NCI-H2227 (cell line): ENCODE data around the gene MED12.

Experiments
- DNase-seq: peaks from one replicate; lab custom pipeline; 2025; ENCODE audit not compliant: unreplicated experiment; lab: John Stamatoyannopoulos, UW

MED12 gene

DNA sequence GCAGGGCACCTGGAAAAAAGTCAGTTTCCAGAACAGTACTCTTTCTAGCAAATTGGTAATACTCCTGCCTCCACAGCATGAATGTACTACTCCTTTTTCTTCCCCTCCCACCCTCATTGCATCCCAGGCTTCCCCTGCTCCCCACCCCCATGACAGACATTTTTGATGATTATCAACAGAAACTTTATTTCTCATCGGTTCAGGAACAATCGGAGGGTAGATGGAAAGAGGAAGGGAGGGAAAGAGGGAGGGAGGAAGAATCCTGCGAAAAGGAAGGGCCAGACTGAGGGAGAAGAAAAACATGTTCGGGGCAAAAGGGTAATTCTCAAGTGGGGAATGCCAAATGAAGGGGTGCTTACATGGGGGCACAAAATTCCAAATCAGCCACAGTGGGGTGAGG lies 11.2 kb upstream of the MED12 start:
- DNase-seq: no peak

- no peak for DNase-seq
Observed at GRCh38 chrX:71107762-71108360, 10.5 kb upstream of the MED12 start.

- no peak for DNase-seq
Observed at GRCh38 chrX:71109051-71109450, 9.3 kb upstream of the MED12 start.

DNA sequence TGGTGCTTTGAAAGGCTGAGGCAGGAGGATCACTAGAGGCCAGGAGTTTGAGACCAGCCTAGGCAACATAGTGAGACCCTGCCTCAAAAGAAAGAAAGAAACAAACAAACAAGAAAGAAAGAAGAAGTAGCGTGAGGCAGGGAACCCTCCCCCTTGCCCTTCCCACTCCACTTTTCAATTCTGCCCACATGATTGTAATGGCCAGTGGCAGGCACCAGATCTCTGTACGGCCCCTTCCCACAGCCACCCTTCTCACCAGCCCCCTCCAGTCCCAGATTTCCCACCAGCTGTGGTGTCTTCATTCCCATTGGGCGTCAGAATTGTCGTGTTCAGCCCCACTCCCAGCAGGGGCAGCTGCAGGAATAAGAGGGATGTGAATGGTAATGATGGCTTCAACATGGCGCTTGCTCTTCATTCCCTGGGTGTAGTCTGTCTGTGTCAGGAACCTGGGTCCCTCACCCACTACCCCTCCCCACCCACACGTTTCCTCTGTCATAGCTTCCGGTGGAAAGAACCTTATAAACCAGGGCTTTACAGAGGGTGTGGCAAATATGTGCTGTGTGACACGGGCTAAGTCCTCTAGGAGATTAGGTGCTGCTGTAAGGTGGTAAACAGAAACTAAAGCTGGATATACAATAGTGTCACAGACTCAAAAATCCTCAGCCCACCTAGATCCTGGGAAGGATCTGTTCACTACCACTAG lies 7.1 kb upstream of the MED12 start, which contains the start of gene IL2RG:
IL2RG (minus strand) TSS at position 437 of the 703 bp plus-strand sequence; CDS start at position 399, 38 bp downstream.
- no peak for DNase-seq

DNA sequence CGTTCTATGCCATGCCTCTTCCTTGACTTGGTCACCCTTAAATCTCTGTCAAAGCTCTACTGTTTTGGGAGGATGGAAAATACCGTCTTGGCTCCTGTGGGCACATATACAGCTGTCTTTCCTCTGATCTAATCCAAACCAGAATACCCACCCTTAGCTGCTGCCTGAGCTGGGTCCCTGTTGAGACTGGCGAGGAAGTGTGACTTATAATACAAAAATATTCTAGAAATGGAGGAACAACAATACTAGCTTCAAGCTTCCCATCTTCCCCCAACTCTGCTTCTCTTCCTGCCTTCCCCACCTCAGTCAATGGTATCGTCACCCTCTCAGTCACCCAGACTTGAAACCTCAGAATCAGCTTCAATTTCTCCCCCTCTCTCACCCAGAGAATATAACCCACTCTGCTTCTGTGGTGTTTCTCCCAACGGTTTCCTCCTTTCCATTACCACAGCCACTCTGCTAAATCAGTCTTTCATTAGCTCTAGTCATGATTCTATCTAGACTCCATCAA lies 6.4 kb upstream of the MED12 start:
- no peak for DNase-seq

GRCh38 chrX:71117358-71117757 lies 1.0 kb upstream of the MED12 start:
- DNase-seq: no peak

GRCh38 chrX:71118985-71119535 lies 664 bp downstream of the MED12 start:
- peak; percentile 33 for DNase-seq

DNA sequence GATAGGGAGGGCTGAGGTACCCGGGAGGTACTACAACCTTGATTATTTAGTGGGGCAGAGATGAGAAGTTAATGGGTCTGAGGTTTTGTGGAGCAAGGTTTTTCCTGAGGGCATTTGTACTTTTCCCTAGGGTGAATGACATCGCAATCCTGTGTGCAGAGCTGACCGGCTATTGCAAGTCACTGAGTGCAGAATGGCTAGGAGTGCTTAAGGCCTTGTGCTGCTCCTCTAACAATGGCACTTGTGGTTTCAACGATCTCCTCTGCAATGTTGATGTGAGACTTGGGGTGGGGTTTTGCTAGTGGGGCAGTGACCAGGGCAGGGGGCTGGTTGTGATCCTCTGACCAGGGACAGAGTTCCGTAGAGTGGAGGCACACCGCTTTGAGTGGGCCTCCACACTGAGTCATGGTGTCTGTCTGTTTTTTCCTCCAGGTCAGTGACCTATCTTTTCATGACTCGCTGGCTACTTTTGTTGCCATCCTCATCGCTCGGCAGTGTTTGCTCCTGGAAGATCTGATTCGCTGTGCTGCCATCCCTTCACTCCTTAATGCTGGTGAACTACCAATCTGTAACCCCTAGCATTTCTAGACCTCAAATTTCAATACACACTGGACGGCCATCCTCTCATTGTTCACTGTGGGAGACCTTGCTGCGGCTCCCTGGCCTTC lies 9.9 kb downstream of the MED12 start:
- no peak for DNase-seq

DNA sequence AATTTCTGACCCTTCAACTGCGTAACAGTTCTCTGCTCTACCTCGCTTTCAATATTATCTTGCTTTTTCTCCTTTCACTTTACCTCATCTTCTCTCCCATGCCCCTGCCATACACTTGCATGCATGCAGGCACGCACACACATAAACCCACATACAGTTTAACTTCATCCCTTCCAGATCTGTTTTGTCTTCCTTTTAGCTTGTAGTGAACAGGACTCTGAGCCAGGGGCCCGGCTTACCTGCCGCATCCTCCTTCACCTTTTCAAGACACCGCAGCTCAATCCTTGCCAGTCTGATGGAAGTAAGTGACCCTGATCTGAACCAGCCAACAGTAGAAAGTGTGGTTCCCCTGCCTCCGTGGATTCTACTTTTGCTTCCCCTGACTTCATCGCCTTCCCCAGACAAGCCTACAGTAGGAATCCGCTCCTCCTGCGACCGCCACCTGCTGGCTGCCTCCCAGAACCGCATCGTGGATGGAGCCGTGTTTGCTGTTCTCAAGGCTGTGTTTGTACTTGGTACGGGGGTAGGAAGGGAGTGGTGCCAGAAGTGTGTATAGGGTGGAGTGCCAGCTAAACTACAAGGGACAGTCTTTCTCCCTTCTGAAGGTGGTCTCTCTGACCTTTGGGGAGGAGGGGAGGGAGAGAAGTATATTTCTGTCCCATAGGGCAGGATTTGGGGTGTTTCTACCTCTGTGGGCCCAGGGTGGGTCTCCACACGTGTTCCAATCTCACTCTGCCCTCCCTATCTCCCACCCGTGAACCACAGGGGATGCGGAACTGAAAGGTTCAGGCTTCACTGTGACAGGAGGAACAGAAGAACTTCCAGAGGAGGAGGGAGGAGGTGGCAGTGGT lies 10.7 kb downstream of the MED12 start:
- DNase-seq: peak; percentile 79

DNA sequence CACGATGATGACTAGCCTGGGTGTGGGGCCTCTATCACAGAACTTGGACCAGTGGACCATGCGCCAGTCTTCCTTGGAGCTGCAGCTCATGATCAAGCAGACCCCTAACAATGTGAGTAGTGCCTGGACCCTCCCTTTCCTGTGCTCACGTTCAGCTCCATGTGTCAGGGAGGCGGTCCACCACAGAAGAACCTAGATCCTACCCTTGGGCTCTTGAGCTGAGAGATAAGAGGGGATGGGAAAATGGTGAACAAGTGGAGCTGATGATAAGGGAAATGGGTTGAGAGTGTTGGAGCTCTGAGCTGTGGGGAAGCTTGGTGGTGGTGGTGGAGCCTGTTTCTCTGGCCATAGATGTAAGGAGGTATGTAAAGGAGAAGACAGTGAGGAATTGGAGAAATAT lies 13.1 kb downstream of the MED12 start:
- DNase-seq: no peak

DNA sequence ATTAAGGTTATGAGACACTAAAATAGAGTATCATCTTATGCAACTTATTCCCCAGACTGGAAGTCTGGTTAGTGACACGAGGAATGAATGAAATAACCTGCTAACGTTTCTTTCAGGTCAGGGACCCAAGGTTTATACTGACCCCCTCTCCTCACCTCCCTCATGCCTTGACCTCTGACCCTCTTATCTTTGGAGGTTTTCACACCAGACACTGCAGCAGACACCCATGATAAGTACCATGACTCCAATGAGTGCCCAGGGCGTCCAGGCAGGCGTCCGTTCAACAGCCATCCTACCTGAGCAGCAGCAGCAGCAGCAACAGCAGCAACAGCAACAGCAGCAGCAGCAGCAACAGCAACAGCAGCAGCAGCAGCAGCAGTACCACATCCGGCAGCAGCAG lies 22.0 kb downstream of the MED12 start:
- no peak for DNase-seq

DNA sequence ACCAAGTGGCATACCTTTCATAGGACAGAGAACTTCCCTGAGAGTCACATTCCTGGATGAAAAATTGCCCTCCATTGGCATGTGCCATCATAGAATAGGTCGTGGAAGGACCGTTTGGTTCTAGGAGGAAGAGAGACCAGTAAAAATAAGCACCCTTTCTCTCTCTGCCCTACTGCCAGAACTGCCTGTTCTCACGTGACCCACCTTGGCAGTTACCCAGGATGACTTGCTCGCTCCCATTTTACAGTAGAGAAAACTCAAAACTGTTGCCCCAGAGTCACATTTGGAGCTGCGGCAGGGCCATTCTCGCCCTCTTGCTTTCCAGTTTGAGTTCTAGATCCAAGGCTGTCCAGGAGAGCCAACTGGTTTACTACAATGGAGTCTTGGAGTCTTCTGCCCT lies 25.1 kb downstream of the MED12 start:
- no peak for DNase-seq

- DNase-seq: peak; percentile 68
Observed at GRCh38 chrX:71144651-71145050, 26.3 kb downstream of the MED12 start, which contains the start of gene NLGN3. Gene NLGN3 (plus strand): TSS chrX:71144841. CDS start chrX:71147750, 2,909 bp downstream.

GRCh38 chrX:71147496-71148277 lies 29.3 kb downstream of the MED12 start:
- DNase-seq: no peak

DNA sequence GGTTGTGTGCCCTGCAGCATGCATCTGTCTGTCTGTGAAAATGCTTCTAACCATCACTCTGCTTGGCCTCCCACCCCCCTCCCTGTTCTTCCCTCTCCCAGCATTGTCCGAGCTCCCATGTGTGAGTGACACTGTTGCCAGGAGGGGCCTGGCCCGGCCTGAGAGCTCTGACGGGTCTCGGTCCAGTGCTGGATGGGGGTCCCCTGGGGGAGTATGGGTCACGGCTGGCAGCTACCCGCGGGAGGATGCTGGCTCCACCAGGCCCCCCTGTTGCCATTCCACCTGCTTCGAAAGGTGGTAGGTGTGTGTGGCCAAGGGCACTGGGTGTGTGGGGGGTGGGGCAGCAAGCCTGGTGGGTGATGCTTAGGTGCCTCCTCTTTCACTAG lies 29.9 kb downstream of the MED12 start:
- no peak for DNase-seq

DNA sequence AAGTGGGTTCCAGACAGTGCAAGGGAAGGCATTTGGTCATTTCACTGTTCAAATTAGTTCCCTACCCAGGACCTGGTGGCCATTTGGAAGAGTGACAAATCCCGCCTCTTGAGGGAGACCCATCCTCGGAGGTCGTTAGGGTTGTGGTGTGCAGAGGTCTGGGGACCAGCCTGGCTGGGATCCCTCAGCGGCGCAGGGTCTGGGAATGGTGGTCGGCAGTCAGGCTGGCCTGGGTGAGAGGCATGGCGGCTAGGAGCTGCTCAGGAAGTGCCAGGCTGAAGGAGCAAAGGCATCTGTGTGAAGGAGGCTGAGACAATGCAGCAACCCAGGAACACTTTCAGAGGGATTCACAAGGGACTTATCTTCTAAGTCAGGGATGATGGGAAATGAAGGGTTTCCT lies 33.0 kb downstream of the MED12 start:
- no peak for DNase-seq

- no peak for DNase-seq
Observed at GRCh38 chrX:71154196-71154595, 35.8 kb downstream of the MED12 start.

- DNase-seq: no peak
Observed at GRCh38 chrX:71154641-71155040, 36.2 kb downstream of the MED12 start.

DNA sequence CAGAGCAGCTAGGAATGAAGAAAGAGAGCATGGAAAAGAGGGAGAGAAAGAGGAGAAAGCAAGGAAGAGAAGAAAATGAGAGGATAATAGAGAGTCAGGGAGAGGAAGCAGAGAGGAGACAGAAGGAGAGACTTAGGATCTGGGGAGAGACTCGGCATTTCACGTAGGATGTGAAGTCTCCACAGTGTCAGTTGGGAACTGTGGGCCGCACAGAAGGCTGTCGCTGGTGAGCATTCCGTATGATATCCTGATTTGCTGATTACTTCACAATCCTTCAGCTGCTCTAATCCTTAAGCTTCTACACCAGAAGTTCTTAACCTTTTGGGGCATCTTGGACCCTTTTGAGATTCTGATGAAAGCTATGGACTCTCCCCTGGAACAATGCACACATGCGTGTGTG lies 40.2 kb downstream of the MED12 start:
- no peak for DNase-seq

GRCh38 chrX:71159335-71159734 lies 40.9 kb downstream of the MED12 start:
- DNase-seq: no peak
